ENCODE results near the gene RFC4. TPM values are rescaled to one million over a fixed set of nuclear protein-coding genes. Genes with fewer than 3 reads are reported as not detected.

RFC4 gene
- total and polyA plus RNA-seq, 2 of the 13 experiments (the other 11 are each of a cell fraction or from before 2014, with no cell fraction given): 18.5 to 103 TPM

DNA sequence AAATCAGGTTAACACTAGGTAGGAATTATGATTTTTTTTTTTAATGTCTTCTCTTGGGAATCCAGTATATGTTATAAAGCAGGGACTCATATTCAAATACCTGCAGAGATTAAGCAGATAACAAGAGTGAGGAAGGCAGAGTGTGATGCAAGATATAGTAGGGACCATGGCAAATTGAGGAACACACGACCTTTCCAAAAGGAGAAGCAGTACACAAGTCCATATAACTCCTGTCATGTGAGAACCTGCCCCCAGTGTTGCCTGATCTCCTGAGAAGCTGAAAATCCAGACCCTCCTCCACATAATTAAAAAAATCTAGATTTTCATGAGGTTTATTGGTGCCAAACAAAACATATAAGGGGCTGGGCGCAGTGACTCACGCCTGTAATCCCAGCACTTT is 3.6 kb downstream of the RFC4 start (continued):
- no peak for TF ChIP-seq SNAI1 (CRISPR knock-in tag; IDR thresholded peaks at IDR 0.05; ENCODE audit: borderline replicate concordance)
- TF ChIP-seq ZNF781 (CRISPR knock-in tag; IDR thresholded peaks at IDR 0.05; ENCODE audit: borderline replicate concordance, not compliant biosample characterization): no peak
- TF ChIP-seq TBP (CRISPR knock-in tag; IDR thresholded peaks at IDR 0.05): no peak

DNA sequence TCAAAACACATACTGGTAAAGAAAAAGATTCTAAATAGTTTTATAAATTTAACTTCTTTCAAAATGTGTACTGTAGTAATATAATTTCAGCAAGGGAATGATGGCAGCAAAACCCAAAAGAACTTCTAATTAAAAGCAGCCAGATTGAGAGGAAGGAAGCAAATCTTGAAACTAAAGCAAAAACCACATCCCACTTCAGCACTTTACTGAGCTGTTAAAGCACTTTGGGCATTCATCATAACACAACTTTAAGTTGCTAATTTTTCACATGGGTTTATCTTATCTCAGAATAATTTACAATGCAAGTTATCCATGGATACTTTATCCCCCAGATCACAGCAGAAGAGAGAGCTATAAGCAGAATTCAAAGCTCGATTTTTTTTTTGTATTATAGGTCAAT is 6.0 kb downstream of the RFC4 start:
- Histone ChIP-seq H3K36me3 (replicated peaks in 1 of 2; ENCODE audit: control insufficient read depth in 1 of 2, insufficient read depth in 2 of 2, low read length in 2 of 2) (peaks cover 11 to 60% of the 10 kb centered on the region in 2 experiments), H3K27me3 (ENCODE audit: control insufficient read depth in 1 of 2, insufficient read depth in 2 of 2, low read length in 2 of 2) (no peaks in the 10 kb centered on the region), H3K79me2 (ENCODE audit: insufficient read depth, low read length) (peaks cover 9% of the 10 kb centered on the region), H3K27ac (ENCODE audit: extremely low read length, insufficient read depth, low read length) (no peak overlapping the region), H3K4me1 (ENCODE audit: insufficient read depth, low read length) (peaks cover 10% of the 10 kb centered on the region), H2AFZ (ENCODE audit: low read length) (no peak overlapping the region), H3K9ac (ENCODE audit: insufficient read depth, low read depth, low read length) (no peak overlapping the region), H3K4me3 (replicated peaks in 1 of 3; ENCODE audit: insufficient read depth in 1 of 3, low read depth in 2 of 3, low read length in 3 of 3) (no peak overlapping the region), H4K20me1 (ENCODE audit: insufficient read depth, low read length) (no peaks in the 10 kb centered on the region), H3K4me2 (ENCODE audit: low read depth, low read length) (no peak overlapping the region), H3K9me3 (ENCODE audit: low read length) (no peaks in the 10 kb centered on the region)
- ATAC-seq: no peak
- no peak for TF ChIP-seq ZNF550 (CRISPR knock-in tag; IDR thresholded peaks at IDR 0.05; ENCODE audit: borderline replicate concordance)
- no peak for TF ChIP-seq ZNF567 (CRISPR knock-in tag; IDR thresholded peaks at IDR 0.05; ENCODE audit: borderline replicate concordance)
- no peak for TF ChIP-seq SRY (CRISPR knock-in tag; IDR thresholded peaks at IDR 0.05)
- TF ChIP-seq ZNF24 (IDR thresholded peaks at IDR 0.05): no peak
- no peak for TF ChIP-seq ZNF839 (CRISPR knock-in tag; IDR thresholded peaks at IDR 0.05; ENCODE audit: borderline replicate concordance)
- TF ChIP-seq REST (IDR thresholded peaks at IDR 0.05; ENCODE audit: borderline replicate concordance in 1 of 2, low read depth in 1 of 2, low read length in 2 of 2): no peak
- CTCF ChIA-PET (ENCODE audit: low intra/inter-chr PET ratio, low total read pairs): no interaction called here
- POLR2A ChIA-PET: interaction anchor here (0.8 kb wide), 1 partner anchor 17 kb away, joined by 3 read pairs; the partner anchor contains the start of gene EIF4A2
- WGBS (ENCODE audit: low lambda C conversion rate): 92% methylated on average over 1 of the region's 1 CpG
- BruUV-seq (replicated peaks): no TSS peak
- no peak for FAIRE-seq
- DNase-seq (ENCODE audit: low spot score): no peak
- in situ Hi-C loops (cut with HindIII; ENCODE audit: extremely low pct_ligation_motif_present, low pct_unique_long_range_greater_than_20kb): loop anchor here (25.0 kb wide), 2 partner anchors 538 to 813 kb away; no protein-coding TSS in a partner anchor
- intact Hi-C loops (cut with micrococcal nuclease; ENCODE audit: unreplicated experiment): no loop called here

Measured in HepG2 (cell line).